GM23338 (cell line): ENCODE data around the gene TTBK1. TPM values are rescaled to one million over a fixed set of nuclear protein-coding genes. Genes with fewer than 3 reads are reported as not detected.

Experiments used
- ATAC-seq: fragments of 200-7000 bp; cut with Tn5 transposase; 3 replicates; pipeline ENCODE4 v1.9.1; 2020
- DNase-seq: peaks from one replicate; pipeline ENCODE4 v3.0.0-alpha.2; 2015; ENCODE audit warnings: low spot score
- H2AFZ ChIP-seq: fragments of 200-600 bp; sonication (generic); 2 replicates; pipeline ENCODE4 v1.8.0; 2016; ENCODE audit warnings: antibody characterized with exemption, mild to moderate bottlenecking, moderate library complexity
- H3F3A ChIP-seq: fragments of 200-600 bp; sonication (generic); replicated peaks from 2 replicates; pipeline ENCODE4 v1.8.0; 2017; ENCODE audit warnings: antibody characterized with exemption, mixed run types, low read depth
- H3K27ac ChIP-seq: fragments of 200-600 bp; sonication (generic); 2 replicates; pipeline ENCODE4 v1.6.1; 2016; ENCODE audit warnings: low read depth
- H3K27me3 ChIP-seq: fragments of 200-600 bp; sonication (generic); 2 replicates; pipeline ENCODE4 v1.8.0; 2016; ENCODE audit warnings: mild to moderate bottlenecking, mixed run types, moderate library complexity; ENCODE audit not compliant: insufficient read depth
- H3K36me3 ChIP-seq: fragments of 200-600 bp; sonication (generic); 2 replicates; pipeline ENCODE4 v1.8.0; 2016; ENCODE audit warnings: mild to moderate bottlenecking; ENCODE audit not compliant: insufficient read depth
- H3K4me1 ChIP-seq: fragments of 200-600 bp; sonication (generic); 2 replicates; pipeline ENCODE4 v1.8.0; 2016; ENCODE audit warnings: mild to moderate bottlenecking, moderate library complexity; ENCODE audit not compliant: insufficient read depth
- H3K4me2 ChIP-seq: fragments of 200-600 bp; sonication (generic); 2 replicates; pipeline ENCODE4 v1.7.1; 2017; ENCODE audit warnings: mixed run types
- H3K4me3 ChIP-seq: fragments of 200-600 bp; sonication (generic); 2 replicates; pipeline ENCODE4 v1.6.1; 2016; ENCODE audit warnings: mixed run types
- H3K79me2 ChIP-seq: fragments of 200-600 bp; sonication (generic); replicated peaks from 2 replicates; pipeline ENCODE4 v1.8.0; 2017; ENCODE audit warnings: mild to moderate bottlenecking; ENCODE audit not compliant: insufficient read depth
- H3K9me2 ChIP-seq: fragments of 200-600 bp; sonication (generic); 2 replicates; pipeline ENCODE4 v1.8.0; 2017; ENCODE audit not compliant: insufficient read depth
- H4K20me1 ChIP-seq: fragments of 200-600 bp; sonication (generic); replicated peaks from 2 replicates; pipeline ENCODE4 v1.8.0; 2017; ENCODE audit warnings: mild to moderate bottlenecking; ENCODE audit not compliant: insufficient read depth
- H3K27ac Mint-ChIP-seq: 2 replicates; pipeline ENCODE4 v1.8.0; 2020; ENCODE audit warnings: inconsistent platforms, mild to moderate bottlenecking, moderate library complexity, mixed read lengths
- H3K27me3 Mint-ChIP-seq: 3 replicates; pipeline ENCODE4 v1.8.0; 2022; ENCODE audit warnings: low read depth, mild to moderate bottlenecking, moderate library complexity, mixed read lengths, inconsistent platforms; ENCODE audit not compliant: insufficient read depth, poor library complexity
- H3K36me3 Mint-ChIP-seq: 3 replicates; pipeline ENCODE4 v1.8.0; 2021; ENCODE audit warnings: low read depth, mild to moderate bottlenecking, inconsistent platforms, moderate library complexity, mixed read lengths
- H3K4me1 Mint-ChIP-seq: 3 replicates; pipeline ENCODE4 v1.8.0; 2020; ENCODE audit warnings: mild to moderate bottlenecking, inconsistent platforms, mixed read lengths
- H3K4me3 Mint-ChIP-seq: 3 replicates; pipeline ENCODE4 v1.8.0; 2021; ENCODE audit warnings: moderate library complexity, mild to moderate bottlenecking, inconsistent platforms, mixed read lengths
- H3K9me3 Mint-ChIP-seq: 3 replicates; pipeline ENCODE4 v1.8.0; 2020; ENCODE audit warnings: moderate library complexity, mild to moderate bottlenecking, inconsistent platforms, mixed read lengths
- CREB1 ChIP-seq: fragments of 250-450 bp; sonication (Bioruptor Pico); IDR thresholded peaks from 2 replicates; pipeline ENCODE4 v1.5.0; 2020; ENCODE audit warnings: low read depth, mild to moderate bottlenecking, moderate library complexity
- EZH2 ChIP-seq: fragments of 200-600 bp; sonication (generic); IDR thresholded peaks from one replicate; pipeline ENCODE4 v1.8.0; 2017; ENCODE audit warnings: antibody characterized with exemption, mild to moderate bottlenecking, low read depth; ENCODE audit not compliant: unreplicated experiment
- EZH2phosphoT487 ChIP-seq: fragments of 200-600 bp; sonication (generic); IDR thresholded peaks from one replicate; pipeline ENCODE4 v1.8.1; 2018; ENCODE audit warnings: antibody characterized with exemption; ENCODE audit not compliant: unreplicated experiment
- JUNB ChIP-seq: IDR thresholded peaks from one replicate; pipeline ENCODE4 v1.6.1; 2016; ENCODE audit warnings: antibody characterized with exemption; ENCODE audit not compliant: unreplicated experiment
- NANOG ChIP-seq: IDR thresholded peaks from 2 replicates; pipeline ENCODE4 v1.6.1; 2016; ENCODE audit warnings: antibody characterized with exemption, borderline replicate concordance
- POLR2AphosphoS5 ChIP-seq: IDR thresholded peaks from 2 replicates; pipeline ENCODE4 v1.6.1; 2016; ENCODE audit warnings: antibody characterized with exemption, low read depth
- STAT1 ChIP-seq: IDR thresholded peaks from one replicate; pipeline ENCODE4 v1.6.1; 2016; ENCODE audit warnings: antibody characterized with exemption; ENCODE audit not compliant: unreplicated experiment
- ZNF114 ChIP-seq: fragments of 250-450 bp; sonication (Bioruptor Pico); IDR thresholded peaks from 2 replicates; pipeline ENCODE4 v1.5.0; 2020; ENCODE audit warnings: mild to moderate bottlenecking, moderate library complexity
- ZNF331 ChIP-seq: fragments of 250-450 bp; sonication (Bioruptor Pico); IDR thresholded peaks from 2 replicates; pipeline ENCODE4 v1.5.0; 2020; ENCODE audit warnings: low read depth, mild to moderate bottlenecking, moderate library complexity
- polyA plus RNA-seq: library from polyadenylated mRNA; unstranded; fragments of >200 nt; fragmentation: Nextera tagmentation; extraction: Ambion mirVana; gene quantifications from 2 replicates; pipeline ENCODE4 v1.2.1, GENCODE V29; 2016
- total RNA-seq: library from RNA; depleted of rRNA; stranded (reverse); fragments of >200 nt; shearing (Covaris generic); gene quantifications from 2 replicates; pipeline ENCODE4 v1.2.3, GENCODE V29; 2014
- TF ChIP-seq, protein P1 (sequence below): IDR thresholded peaks from one replicate; pipeline ENCODE4 v1.6.1; 2018; ENCODE audit warnings: antibody characterized with exemption; ENCODE audit not compliant: unreplicated experiment
- TF ChIP-seq, protein P2 (sequence below), 2 experiments: fragments of 200-600 bp in 1 of 2; sonication (generic) in 1 of 2; conservative IDR thresholded peaks; 2 replicates each; pipeline versions ENCODE4 v1.5.1 to v1.6.1; 2016 to 2017; ENCODE audit warnings: antibody characterized with exemption in 2 of 2, low read depth in 2 of 2, mild to moderate bottlenecking in 2 of 2, moderate library complexity in 1 of 2
- TF ChIP-seq, protein P3 (sequence below): IDR thresholded peaks from 2 replicates; pipeline ENCODE4 v1.6.1; 2016; ENCODE audit warnings: antibody characterized with exemption
- TF ChIP-seq, protein P4 (sequence below): fragments of 250-450 bp; sonication (Bioruptor Pico); IDR thresholded peaks from 2 replicates; pipeline ENCODE4 v1.5.0; 2020; ENCODE audit warnings: mild to moderate bottlenecking, moderate library complexity

Gene TTBK1
- total and polyA plus RNA-seq, 2 experiments from 2014 or later: 0.29 to 1.1 TPM

DNA sequence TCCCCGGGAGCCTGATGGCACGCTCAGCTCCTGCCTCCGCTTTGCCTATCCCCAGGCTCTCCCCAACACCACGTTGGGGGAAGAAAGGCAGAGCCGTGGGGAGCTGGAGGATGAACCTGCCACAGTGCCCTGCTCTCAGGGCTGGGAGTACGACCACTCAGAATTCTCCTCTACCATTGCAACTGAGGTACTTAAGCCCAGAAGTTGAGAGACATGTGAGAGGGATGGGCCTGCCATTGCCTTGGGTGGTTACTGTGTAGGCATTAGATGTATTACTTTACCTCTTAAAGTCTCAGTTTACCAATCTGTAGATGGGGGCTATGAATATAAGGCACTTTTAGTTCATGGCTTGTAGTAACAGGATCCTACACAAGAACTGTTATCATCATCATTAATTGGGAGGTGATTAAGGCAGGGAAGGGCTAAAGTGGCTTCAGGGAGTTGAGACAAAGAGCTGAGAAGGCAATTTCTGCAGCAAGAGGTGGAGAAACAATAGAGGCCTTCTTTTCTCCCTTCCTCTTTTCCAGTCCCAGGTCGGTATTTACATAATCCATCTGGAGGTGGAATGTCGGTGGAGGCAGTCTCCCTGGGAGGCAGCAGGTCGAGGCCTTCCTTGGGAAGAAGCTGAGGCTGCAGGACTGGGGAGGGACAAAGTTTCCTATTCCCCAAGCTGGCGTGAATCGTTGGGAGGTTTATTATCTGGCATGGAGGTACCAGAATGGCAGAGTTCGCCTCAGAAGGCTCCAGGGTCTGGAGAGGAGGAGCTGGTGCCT, 55.5 kb downstream of the TTBK1 start:
- H3K4me3 Mint-ChIP-seq: no peak overlapping the region
- DNase-seq: no peak
- Histone ChIP-seq H3K79me2 (no peaks in the 10 kb centered on the region), H3K27me3 (no peaks in the 10 kb centered on the region), H3K27ac (no peak overlapping the region), H3K36me3 (no peaks in the 10 kb centered on the region), H3K9me2 (peaks cover 4% of the 10 kb centered on the region; the same call in 1 of the 2 replicates), H3K4me3 (no peak overlapping the region), H3K4me2 (no peak overlapping the region), H2AFZ (no peak overlapping the region), H3K4me1 (no peaks in the 10 kb centered on the region), H3F3A (no peaks in the 10 kb centered on the region), H4K20me1 (no peaks in the 10 kb centered on the region)
- no peaks in the 10 kb centered on the region for H3K9me3 Mint-ChIP-seq
- H3K27ac Mint-ChIP-seq: no peak overlapping the region
- H3K4me1 Mint-ChIP-seq: peaks cover 4% of the 10 kb centered on the region; the same call in 2 of the 3 replicates
- no peak for ATAC-seq
- TF ChIP-seq, protein P1, sequence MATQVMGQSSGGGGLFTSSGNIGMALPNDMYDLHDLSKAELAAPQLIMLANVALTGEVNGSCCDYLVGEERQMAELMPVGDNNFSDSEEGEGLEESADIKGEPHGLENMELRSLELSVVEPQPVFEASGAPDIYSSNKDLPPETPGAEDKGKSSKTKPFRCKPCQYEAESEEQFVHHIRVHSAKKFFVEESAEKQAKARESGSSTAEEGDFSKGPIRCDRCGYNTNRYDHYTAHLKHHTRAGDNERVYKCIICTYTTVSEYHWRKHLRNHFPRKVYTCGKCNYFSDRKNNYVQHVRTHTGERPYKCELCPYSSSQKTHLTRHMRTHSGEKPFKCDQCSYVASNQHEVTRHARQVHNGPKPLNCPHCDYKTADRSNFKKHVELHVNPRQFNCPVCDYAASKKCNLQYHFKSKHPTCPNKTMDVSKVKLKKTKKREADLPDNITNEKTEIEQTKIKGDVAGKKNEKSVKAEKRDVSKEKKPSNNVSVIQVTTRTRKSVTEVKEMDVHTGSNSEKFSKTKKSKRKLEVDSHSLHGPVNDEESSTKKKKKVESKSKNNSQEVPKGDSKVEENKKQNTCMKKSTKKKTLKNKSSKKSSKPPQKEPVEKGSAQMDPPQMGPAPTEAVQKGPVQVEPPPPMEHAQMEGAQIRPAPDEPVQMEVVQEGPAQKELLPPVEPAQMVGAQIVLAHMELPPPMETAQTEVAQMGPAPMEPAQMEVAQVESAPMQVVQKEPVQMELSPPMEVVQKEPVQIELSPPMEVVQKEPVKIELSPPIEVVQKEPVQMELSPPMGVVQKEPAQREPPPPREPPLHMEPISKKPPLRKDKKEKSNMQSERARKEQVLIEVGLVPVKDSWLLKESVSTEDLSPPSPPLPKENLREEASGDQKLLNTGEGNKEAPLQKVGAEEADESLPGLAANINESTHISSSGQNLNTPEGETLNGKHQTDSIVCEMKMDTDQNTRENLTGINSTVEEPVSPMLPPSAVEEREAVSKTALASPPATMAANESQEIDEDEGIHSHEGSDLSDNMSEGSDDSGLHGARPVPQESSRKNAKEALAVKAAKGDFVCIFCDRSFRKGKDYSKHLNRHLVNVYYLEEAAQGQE: no peak
- TF ChIP-seq EZH2phosphoT487 (no peak), STAT1 (no peak), NANOG (no peak), EZH2 (no peak), POLR2AphosphoS5 (no peak), CREB1 (CRISPR knock-in tag) (no peak), JUNB (no peak), ZNF331 (no peak), ZNF114 (no peak)
- TF ChIP-seq, protein P2, sequence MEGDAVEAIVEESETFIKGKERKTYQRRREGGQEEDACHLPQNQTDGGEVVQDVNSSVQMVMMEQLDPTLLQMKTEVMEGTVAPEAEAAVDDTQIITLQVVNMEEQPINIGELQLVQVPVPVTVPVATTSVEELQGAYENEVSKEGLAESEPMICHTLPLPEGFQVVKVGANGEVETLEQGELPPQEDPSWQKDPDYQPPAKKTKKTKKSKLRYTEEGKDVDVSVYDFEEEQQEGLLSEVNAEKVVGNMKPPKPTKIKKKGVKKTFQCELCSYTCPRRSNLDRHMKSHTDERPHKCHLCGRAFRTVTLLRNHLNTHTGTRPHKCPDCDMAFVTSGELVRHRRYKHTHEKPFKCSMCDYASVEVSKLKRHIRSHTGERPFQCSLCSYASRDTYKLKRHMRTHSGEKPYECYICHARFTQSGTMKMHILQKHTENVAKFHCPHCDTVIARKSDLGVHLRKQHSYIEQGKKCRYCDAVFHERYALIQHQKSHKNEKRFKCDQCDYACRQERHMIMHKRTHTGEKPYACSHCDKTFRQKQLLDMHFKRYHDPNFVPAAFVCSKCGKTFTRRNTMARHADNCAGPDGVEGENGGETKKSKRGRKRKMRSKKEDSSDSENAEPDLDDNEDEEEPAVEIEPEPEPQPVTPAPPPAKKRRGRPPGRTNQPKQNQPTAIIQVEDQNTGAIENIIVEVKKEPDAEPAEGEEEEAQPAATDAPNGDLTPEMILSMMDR (conservative IDR thresholded peaks at IDR 0.05; ENCODE audit: low read depth in 2 of 2): no peak
- TF ChIP-seq, protein P3, sequence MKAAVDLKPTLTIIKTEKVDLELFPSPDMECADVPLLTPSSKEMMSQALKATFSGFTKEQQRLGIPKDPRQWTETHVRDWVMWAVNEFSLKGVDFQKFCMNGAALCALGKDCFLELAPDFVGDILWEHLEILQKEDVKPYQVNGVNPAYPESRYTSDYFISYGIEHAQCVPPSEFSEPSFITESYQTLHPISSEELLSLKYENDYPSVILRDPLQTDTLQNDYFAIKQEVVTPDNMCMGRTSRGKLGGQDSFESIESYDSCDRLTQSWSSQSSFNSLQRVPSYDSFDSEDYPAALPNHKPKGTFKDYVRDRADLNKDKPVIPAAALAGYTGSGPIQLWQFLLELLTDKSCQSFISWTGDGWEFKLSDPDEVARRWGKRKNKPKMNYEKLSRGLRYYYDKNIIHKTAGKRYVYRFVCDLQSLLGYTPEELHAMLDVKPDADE: no peak
- TF ChIP-seq, protein P4, sequence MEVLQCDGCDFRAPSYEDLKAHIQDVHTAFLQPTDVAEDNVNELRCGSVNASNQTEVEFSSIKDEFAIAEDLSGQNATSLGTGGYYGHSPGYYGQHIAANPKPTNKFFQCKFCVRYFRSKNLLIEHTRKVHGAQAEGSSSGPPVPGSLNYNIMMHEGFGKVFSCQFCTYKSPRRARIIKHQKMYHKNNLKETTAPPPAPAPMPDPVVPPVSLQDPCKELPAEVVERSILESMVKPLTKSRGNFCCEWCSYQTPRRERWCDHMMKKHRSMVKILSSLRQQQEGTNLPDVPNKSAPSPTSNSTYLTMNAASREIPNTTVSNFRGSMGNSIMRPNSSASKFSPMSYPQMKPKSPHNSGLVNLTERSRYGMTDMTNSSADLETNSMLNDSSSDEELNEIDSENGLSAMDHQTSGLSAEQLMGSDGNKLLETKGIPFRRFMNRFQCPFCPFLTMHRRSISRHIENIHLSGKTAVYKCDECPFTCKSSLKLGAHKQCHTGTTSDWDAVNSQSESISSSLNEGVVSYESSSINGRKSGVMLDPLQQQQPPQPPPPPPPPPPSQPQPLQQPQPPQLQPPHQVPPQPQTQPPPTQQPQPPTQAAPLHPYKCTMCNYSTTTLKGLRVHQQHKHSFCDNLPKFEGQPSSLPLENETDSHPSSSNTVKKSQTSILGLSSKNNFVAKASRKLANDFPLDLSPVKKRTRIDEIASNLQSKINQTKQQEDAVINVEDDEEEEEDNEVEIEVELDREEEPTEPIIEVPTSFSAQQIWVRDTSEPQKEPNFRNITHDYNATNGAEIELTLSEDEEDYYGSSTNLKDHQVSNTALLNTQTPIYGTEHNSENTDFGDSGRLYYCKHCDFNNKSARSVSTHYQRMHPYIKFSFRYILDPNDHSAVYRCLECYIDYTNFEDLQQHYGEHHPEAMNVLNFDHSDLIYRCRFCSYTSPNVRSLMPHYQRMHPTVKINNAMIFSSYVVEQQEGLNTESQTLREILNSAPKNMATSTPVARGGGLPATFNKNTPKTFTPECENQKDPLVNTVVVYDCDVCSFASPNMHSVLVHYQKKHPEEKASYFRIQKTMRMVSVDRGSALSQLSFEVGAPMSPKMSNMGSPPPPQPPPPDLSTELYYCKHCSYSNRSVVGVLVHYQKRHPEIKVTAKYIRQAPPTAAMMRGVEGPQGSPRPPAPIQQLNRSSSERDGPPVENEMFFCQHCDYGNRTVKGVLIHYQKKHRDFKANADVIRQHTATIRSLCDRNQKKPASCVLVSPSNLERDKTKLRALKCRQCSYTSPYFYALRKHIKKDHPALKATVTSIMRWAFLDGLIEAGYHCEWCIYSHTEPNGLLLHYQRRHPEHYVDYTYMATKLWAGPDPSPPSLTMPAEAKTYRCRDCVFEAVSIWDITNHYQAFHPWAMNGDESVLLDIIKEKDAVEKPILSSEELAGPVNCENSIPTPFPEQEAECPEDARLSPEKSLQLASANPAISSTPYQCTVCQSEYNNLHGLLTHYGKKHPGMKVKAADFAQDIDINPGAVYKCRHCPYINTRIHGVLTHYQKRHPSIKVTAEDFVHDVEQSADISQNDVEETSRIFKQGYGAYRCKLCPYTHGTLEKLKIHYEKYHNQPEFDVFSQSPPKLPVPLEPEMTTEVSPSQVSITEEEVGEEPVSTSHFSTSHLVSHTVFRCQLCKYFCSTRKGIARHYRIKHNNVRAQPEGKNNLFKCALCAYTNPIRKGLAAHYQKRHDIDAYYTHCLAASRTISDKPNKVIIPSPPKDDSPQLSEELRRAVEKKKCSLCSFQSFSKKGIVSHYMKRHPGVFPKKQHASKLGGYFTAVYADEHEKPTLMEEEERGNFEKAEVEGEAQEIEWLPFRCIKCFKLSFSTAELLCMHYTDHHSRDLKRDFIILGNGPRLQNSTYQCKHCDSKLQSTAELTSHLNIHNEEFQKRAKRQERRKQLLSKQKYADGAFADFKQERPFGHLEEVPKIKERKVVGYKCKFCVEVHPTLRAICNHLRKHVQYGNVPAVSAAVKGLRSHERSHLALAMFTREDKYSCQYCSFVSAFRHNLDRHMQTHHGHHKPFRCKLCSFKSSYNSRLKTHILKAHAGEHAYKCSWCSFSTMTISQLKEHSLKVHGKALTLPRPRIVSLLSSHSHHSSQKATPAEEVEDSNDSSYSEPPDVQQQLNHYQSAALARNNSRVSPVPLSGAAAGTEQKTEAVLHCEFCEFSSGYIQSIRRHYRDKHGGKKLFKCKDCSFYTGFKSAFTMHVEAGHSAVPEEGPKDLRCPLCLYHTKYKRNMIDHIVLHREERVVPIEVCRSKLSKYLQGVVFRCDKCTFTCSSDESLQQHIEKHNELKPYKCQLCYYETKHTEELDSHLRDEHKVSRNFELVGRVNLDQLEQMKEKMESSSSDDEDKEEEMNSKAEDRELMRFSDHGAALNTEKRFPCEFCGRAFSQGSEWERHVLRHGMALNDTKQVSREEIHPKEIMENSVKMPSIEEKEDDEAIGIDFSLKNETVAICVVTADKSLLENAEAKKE (CRISPR knock-in tag): no peak
- H3K36me3 Mint-ChIP-seq: no peaks in the 10 kb centered on the region
- peaks cover 8% of the 10 kb centered on the region for H3K27me3 Mint-ChIP-seq
